ENCODE data around the gene HDAC4. TPM values are rescaled to one million over a fixed set of nuclear protein-coding genes. Genes with fewer than 3 reads are reported as not detected.

HDAC4 gene
- total and polyA plus RNA-seq, 2 of the 4 experiments (the other 2 are of a cell fraction): 4.1 to 7.2 TPM

GRCh38 chr2:239061824-239062570 is 338.8 kb downstream of the HDAC4 start:
- peaks cover 2% of the 10 kb centered on the region for H3K9me3 ChIP-seq (ENCODE audit: control insufficient read depth, insufficient read depth, low read length)
- no peak overlapping the region for H3K4me2 ChIP-seq (ENCODE audit: low read depth, low read length)

More at GRCh38 chr2:239061824-239062570, 338.8 kb downstream of the HDAC4 start:
- Histone ChIP-seq H2AFZ (replicated peaks; ENCODE audit: low read length, poor library complexity) (no peak overlapping the region), H4K91ac (ENCODE audit: insufficient read depth, low read depth, low read length) (no peak overlapping the region), H3K56ac (ENCODE audit: extremely low read depth, insufficient read depth, low read length) (no peak overlapping the region), H4K5ac (ENCODE audit: low read depth, low read length) (no peak overlapping the region), H3K9me1 (ENCODE audit: insufficient read depth, low read length) (peaks cover 5% of the 10 kb centered on the region; the same call in 1 of the 2 replicates), H3K14ac (replicated peaks; ENCODE audit: low read depth, low read length) (no peak overlapping the region), H2BK5ac (ENCODE audit: low read depth, low read length, poor library complexity, severe bottlenecking) (no peak overlapping the region), H2BK120ac (ENCODE audit: low read depth, low read length) (no peak overlapping the region), H3K4ac (ENCODE audit: low read depth, low read length) (no peak overlapping the region), H2AK5ac (ENCODE audit: low read depth, low read length) (no peak overlapping the region), H2BK15ac (ENCODE audit: low read depth, low read length) (no peak overlapping the region), H3K79me1 (ENCODE audit: low read depth in 1 of 2, low read length in 2 of 2) (no peaks in the 10 kb centered on the region), H2AK9ac (replicated peaks; ENCODE audit: low read depth, low read length, poor library complexity) (no peak overlapping the region), H3K23ac (ENCODE audit: low read depth, low read length) (no peak overlapping the region), H4K8ac (ENCODE audit: low read depth in 2 of 2, low read length in 2 of 2) (no peak overlapping the region), H3K4me3 (ENCODE audit: insufficient read depth, low read depth, low read length) (no peak overlapping the region), H3K27me3 (ENCODE audit: control insufficient read depth, insufficient read depth, low read length) (no peaks in the 10 kb centered on the region), H4K20me1 (ENCODE audit: insufficient read depth, low read length) (no peaks in the 10 kb centered on the region), H3K4me1 (ENCODE audit: control insufficient read depth, insufficient read depth, low read length) (no peaks in the 10 kb centered on the region), H3K36me3 (ENCODE audit: control insufficient read depth, insufficient read depth, low read length) (peaks cover 56% of the 10 kb centered on the region), H3K9ac (ENCODE audit: low read depth, low read length) (no peak overlapping the region), H3K18ac (ENCODE audit: low read depth, low read length) (no peak overlapping the region), H2BK20ac (ENCODE audit: low read depth, low read length) (no peak overlapping the region), H3K27ac (ENCODE audit: insufficient read depth, low read length) (no peak overlapping the region)
- ChIA-PET POLR2A (ENCODE audit: unreplicated experiment) (no interaction called here), CTCF (no interaction called here)
- TF ChIP-seq CTCF (conservative IDR thresholded peaks at IDR 0.05; ENCODE audit: low read depth, low read length) (no peak), BHLHE40 (IDR thresholded peaks at IDR 0.05; ENCODE audit: low read depth, low read length) (no peak), MXI1 (IDR thresholded peaks at IDR 0.05; ENCODE audit: borderline replicate concordance, low read depth, low read length) (no peak), NFE2L2 (IDR thresholded peaks at IDR 0.05; ENCODE audit: low read depth, low read length) (no peak), MAZ (IDR thresholded peaks at IDR 0.05; ENCODE audit: borderline replicate concordance, low read depth, low read length) (no peak), RCOR1 (IDR thresholded peaks at IDR 0.05; ENCODE audit: insufficient replicate concordance, low read length) (no peak), USF2 (IDR thresholded peaks at IDR 0.05; ENCODE audit: low read depth, low read length) (no peak), MAFK (IDR thresholded peaks at IDR 0.05; ENCODE audit: low read depth, low read length) (no peak), ELK1 (IDR thresholded peaks at IDR 0.05; ENCODE audit: borderline replicate concordance, low read depth, low read length) (no peak)
- no TSS peak for BruUV-seq (replicated peaks)
- 43% methylated on average over 2 of the region's 30 CpGs; no CpG with 5 or more reads in 1 of the 2 experiments for WGBS, 2 experiments (ENCODE audit: extremely low coverage in 2 of 2, insufficient read length in 1 of 2)
- dilution Hi-C loops (cut with HindIII; ENCODE audit: low sequenced_read_pairs, unreplicated experiment): no loop called here
- no peak for ATAC-seq (ENCODE audit: low read depth)
- in situ Hi-C loops (cut with MboI; ENCODE audit: low sequenced_read_pairs): no loop called here
- intact Hi-C loops (cut with micrococcal nuclease): no loop called here
- no peak for DNase-seq

Data from IMR-90 (cell line).